ENCODE measurements around the gene TFCP2L1. TPM values are rescaled to one million over a fixed set of nuclear protein-coding genes. Genes with fewer than 3 reads are reported as not detected.

Gene TFCP2L1
- polyA plus RNA-seq, 2 donors: 4.3 to 8.6 TPM

GRCh38 chr2:121239969-121240368, 45.0 kb downstream of the TFCP2L1 start:
- Histone ChIP-seq H3K4me1 (ENCODE audit: control insufficient read depth in 2 of 2, insufficient read depth in 2 of 2, low read length in 1 of 2) (no peaks in the 10 kb centered on the region), H3K27me3 (ENCODE audit: control insufficient read depth in 1 of 2, insufficient read depth in 2 of 2, low read length in 2 of 2) (no peaks in the 10 kb centered on the region), H3K4me3 (ENCODE audit: low read depth in 1 of 2, low read length in 2 of 2) (no peak overlapping the region), H3K36me3 (ENCODE audit: control insufficient read depth in 2 of 2, insufficient read depth in 2 of 2, low read length in 1 of 2) (peaks cover 0 to 27% of the 10 kb centered on the region in 2 donors), H3K27ac (ENCODE audit: low read depth in 2 of 2, low read length in 1 of 2) (no peak overlapping the region), H3K9me3 (ENCODE audit: control insufficient read depth in 2 of 2, insufficient read depth in 1 of 2, low read depth in 1 of 2, low read length in 1 of 2) (no peaks in the 10 kb centered on the region)
- 78 to 79% methylated on average over 5 of the region's 5 CpGs for WGBS, 2 donors

- no peaks in the 10 kb centered on the region for H3K4me1 ChIP-seq (ENCODE audit: control insufficient read depth in 2 of 2, insufficient read depth in 2 of 2, low read length in 1 of 2)
- H3K36me3 ChIP-seq (ENCODE audit: control insufficient read depth in 2 of 2, insufficient read depth in 2 of 2, low read length in 1 of 2): peaks cover 0 to 27% of the 10 kb centered on the region in 2 donors
- H3K27me3 ChIP-seq (ENCODE audit: control insufficient read depth in 1 of 2, insufficient read depth in 2 of 2, low read length in 2 of 2): no peaks in the 10 kb centered on the region
- H3K4me3 ChIP-seq (ENCODE audit: low read depth in 1 of 2, low read length in 2 of 2): no peak overlapping the region
- no peaks in the 10 kb centered on the region for H3K9me3 ChIP-seq (ENCODE audit: control insufficient read depth in 2 of 2, insufficient read depth in 1 of 2, low read depth in 1 of 2, low read length in 1 of 2)
- no peak overlapping the region for H3K27ac ChIP-seq (ENCODE audit: low read depth in 2 of 2, low read length in 1 of 2)
- WGBS, 2 donors: 93 to 94% methylated on average over 15 of the region's 15 CpGs
These were observed 45.5 kb downstream of the TFCP2L1 start for GRCh38 chr2:121239471-121239870.

GRCh38 chr2:121238828-121239227, 46.2 kb downstream of the TFCP2L1 start:
- Histone ChIP-seq H3K27me3 (ENCODE audit: control insufficient read depth in 1 of 2, insufficient read depth in 2 of 2, low read length in 2 of 2) (no peaks in the 10 kb centered on the region), H3K36me3 (ENCODE audit: control insufficient read depth in 2 of 2, insufficient read depth in 2 of 2, low read length in 1 of 2) (peaks cover 0 to 25% of the 10 kb centered on the region in 2 donors), H3K27ac (ENCODE audit: low read depth in 2 of 2, low read length in 1 of 2) (no peak overlapping the region), H3K4me3 (ENCODE audit: low read depth in 1 of 2, low read length in 2 of 2) (no peak overlapping the region), H3K4me1 (ENCODE audit: control insufficient read depth in 2 of 2, insufficient read depth in 2 of 2, low read length in 1 of 2) (no peaks in the 10 kb centered on the region), H3K9me3 (ENCODE audit: control insufficient read depth in 2 of 2, insufficient read depth in 1 of 2, low read depth in 1 of 2, low read length in 1 of 2) (no peaks in the 10 kb centered on the region)
- 86 to 87% methylated on average over 4 of the region's 4 CpGs for WGBS, 2 donors

DNA sequence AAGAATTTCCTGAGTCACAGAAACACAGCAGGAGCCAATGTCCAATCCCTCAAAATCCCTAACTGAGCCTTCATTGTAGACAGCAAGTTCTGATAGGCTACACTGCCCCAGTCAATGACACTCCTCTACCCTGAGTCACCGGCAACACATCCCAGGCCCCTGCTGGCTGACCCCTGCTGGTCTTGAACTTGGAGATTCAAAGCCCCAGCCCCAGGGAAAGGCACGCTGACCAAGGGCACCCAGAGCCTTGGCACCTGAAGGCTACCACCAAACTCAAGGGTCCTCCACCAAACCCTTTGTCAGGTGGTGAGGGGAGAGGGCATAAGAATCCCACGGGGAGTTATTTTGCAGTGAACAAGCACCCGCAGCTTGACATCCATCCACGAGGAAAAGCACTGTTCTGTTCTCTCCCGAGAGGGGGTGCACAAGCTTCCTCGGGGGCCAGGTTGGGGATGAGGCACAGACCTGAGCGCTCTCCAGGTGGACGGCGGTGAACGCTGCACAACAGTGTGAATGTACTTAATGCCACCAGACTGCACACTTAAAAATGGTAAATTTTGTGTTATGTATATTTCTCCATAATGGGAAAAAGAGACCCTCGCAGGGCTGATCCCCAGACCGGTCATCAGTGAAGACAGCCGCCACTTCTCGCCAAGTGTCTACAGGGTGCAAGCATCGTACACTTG, 46.9 kb downstream of the TFCP2L1 start:
- no peaks in the 10 kb centered on the region for H3K9me3 ChIP-seq (ENCODE audit: control insufficient read depth in 2 of 2, insufficient read depth in 1 of 2, low read depth in 1 of 2, low read length in 1 of 2)
- H3K4me1 ChIP-seq (ENCODE audit: control insufficient read depth in 2 of 2, insufficient read depth in 2 of 2, low read length in 1 of 2): no peaks in the 10 kb centered on the region
- H3K27ac ChIP-seq (ENCODE audit: low read depth in 2 of 2, low read length in 1 of 2): no peak overlapping the region
- no peak overlapping the region for H3K4me3 ChIP-seq (ENCODE audit: low read depth in 1 of 2, low read length in 2 of 2)
- WGBS, 2 donors: 91% methylated on average over 16 of the region's 16 CpGs
- no peaks in the 10 kb centered on the region for H3K27me3 ChIP-seq (ENCODE audit: control insufficient read depth in 1 of 2, insufficient read depth in 2 of 2, low read length in 2 of 2)
- H3K36me3 ChIP-seq (ENCODE audit: control insufficient read depth in 2 of 2, insufficient read depth in 2 of 2, low read length in 1 of 2): peaks cover 0 to 26% of the 10 kb centered on the region in 2 donors

- no peaks in the 10 kb centered on the region for H3K4me1 ChIP-seq (ENCODE audit: control insufficient read depth in 2 of 2, insufficient read depth in 2 of 2, low read length in 1 of 2)
- no peaks in the 10 kb centered on the region for H3K9me3 ChIP-seq (ENCODE audit: control insufficient read depth in 2 of 2, insufficient read depth in 1 of 2, low read depth in 1 of 2, low read length in 1 of 2)
- H3K4me3 ChIP-seq (ENCODE audit: low read depth in 1 of 2, low read length in 2 of 2): no peak overlapping the region
- H3K27me3 ChIP-seq (ENCODE audit: control insufficient read depth in 1 of 2, insufficient read depth in 2 of 2, low read length in 2 of 2): no peaks in the 10 kb centered on the region
- H3K36me3 ChIP-seq (ENCODE audit: control insufficient read depth in 2 of 2, insufficient read depth in 2 of 2, low read length in 1 of 2): peaks cover 0 to 24% of the 10 kb centered on the region in 2 donors
- no peak overlapping the region for H3K27ac ChIP-seq (ENCODE audit: low read depth in 2 of 2, low read length in 1 of 2)
- 81 to 86% methylated on average over 20 of the region's 20 CpGs for WGBS, 2 donors
These were observed 47.5 kb downstream of the TFCP2L1 start for GRCh38 chr2:121237336-121237979.

- Histone ChIP-seq H3K27ac (ENCODE audit: low read depth in 2 of 2, low read length in 1 of 2) (no peak overlapping the region), H3K36me3 (ENCODE audit: control insufficient read depth in 2 of 2, insufficient read depth in 2 of 2, low read length in 1 of 2) (peaks cover 0 to 27% of the 10 kb centered on the region in 2 donors), H3K4me1 (ENCODE audit: control insufficient read depth in 2 of 2, insufficient read depth in 2 of 2, low read length in 1 of 2) (no peaks in the 10 kb centered on the region), H3K27me3 (ENCODE audit: control insufficient read depth in 1 of 2, insufficient read depth in 2 of 2, low read length in 2 of 2) (no peaks in the 10 kb centered on the region), H3K9me3 (ENCODE audit: control insufficient read depth in 2 of 2, insufficient read depth in 1 of 2, low read depth in 1 of 2, low read length in 1 of 2) (no peaks in the 10 kb centered on the region), H3K4me3 (ENCODE audit: low read depth in 1 of 2, low read length in 2 of 2) (no peak overlapping the region)
- WGBS, 2 donors: 90 to 93% methylated on average over 10 of the region's 10 CpGs
These were observed 48.3 kb downstream of the TFCP2L1 start for GRCh38 chr2:121236650-121237180.

DNA sequence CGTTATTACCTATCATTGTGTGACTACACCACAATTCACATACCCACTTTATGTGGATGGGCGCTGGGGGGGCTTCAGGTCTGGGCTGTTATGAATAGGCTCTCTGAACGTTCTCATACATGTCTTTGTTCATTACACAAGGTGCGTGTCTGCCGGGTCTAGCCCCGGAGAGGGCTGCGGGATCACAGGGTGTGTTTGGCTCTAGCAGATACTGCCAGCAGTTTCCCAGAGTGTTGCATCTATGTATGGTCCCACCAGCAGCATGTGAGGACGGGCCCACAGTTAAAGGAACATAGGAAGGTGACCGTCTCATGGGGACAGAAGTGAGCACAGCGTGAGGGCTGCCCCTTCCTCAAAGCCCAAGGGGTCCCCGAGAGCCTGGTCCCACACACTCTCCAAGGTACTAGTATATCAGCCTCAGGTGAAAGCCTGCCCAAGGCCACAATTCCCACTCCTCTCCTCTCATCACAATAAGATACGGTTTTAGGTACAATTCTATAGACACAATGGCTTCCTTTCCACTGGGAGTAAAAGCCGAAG, 48.8 kb downstream of the TFCP2L1 start:
- Histone ChIP-seq H3K27ac (ENCODE audit: low read depth in 2 of 2, low read length in 1 of 2) (no peak overlapping the region), H3K36me3 (ENCODE audit: control insufficient read depth in 2 of 2, insufficient read depth in 2 of 2, low read length in 1 of 2) (peaks cover 0 to 32% of the 10 kb centered on the region in 2 donors), H3K9me3 (ENCODE audit: control insufficient read depth in 2 of 2, insufficient read depth in 1 of 2, low read depth in 1 of 2, low read length in 1 of 2) (no peaks in the 10 kb centered on the region), H3K4me3 (ENCODE audit: low read depth in 1 of 2, low read length in 2 of 2) (no peak overlapping the region), H3K27me3 (ENCODE audit: control insufficient read depth in 1 of 2, insufficient read depth in 2 of 2, low read length in 2 of 2) (no peaks in the 10 kb centered on the region), H3K4me1 (ENCODE audit: control insufficient read depth in 2 of 2, insufficient read depth in 2 of 2, low read length in 1 of 2) (no peaks in the 10 kb centered on the region)
- 91 to 92% methylated on average over 13 of the region's 13 CpGs for WGBS, 2 donors

- H3K27me3 ChIP-seq (ENCODE audit: control insufficient read depth in 1 of 2, insufficient read depth in 2 of 2, low read length in 2 of 2): no peaks in the 10 kb centered on the region
- peaks cover 0 to 30% of the 10 kb centered on the region in 2 donors for H3K36me3 ChIP-seq (ENCODE audit: control insufficient read depth in 2 of 2, insufficient read depth in 2 of 2, low read length in 1 of 2)
- no peak overlapping the region for H3K27ac ChIP-seq (ENCODE audit: low read depth in 2 of 2, low read length in 1 of 2)
- no peaks in the 10 kb centered on the region for H3K9me3 ChIP-seq (ENCODE audit: control insufficient read depth in 2 of 2, insufficient read depth in 1 of 2, low read depth in 1 of 2, low read length in 1 of 2)
- no peak overlapping the region for H3K4me3 ChIP-seq (ENCODE audit: low read depth in 1 of 2, low read length in 2 of 2)
- 77 to 85% methylated on average over 2 of the region's 2 CpGs for WGBS, 2 donors
- H3K4me1 ChIP-seq (ENCODE audit: control insufficient read depth in 2 of 2, insufficient read depth in 2 of 2, low read length in 1 of 2): no peaks in the 10 kb centered on the region
These were observed 49.5 kb downstream of the TFCP2L1 start for GRCh38 chr2:121235542-121235941.

GRCh38 chr2:121234791-121235190, 50.2 kb downstream of the TFCP2L1 start:
- WGBS, 2 donors: 75 to 82% methylated on average over 8 to 9 of the region's 9 CpGs
- Histone ChIP-seq H3K4me3 (ENCODE audit: low read depth in 1 of 2, low read length in 2 of 2) (no peak overlapping the region), H3K4me1 (ENCODE audit: control insufficient read depth in 2 of 2, insufficient read depth in 2 of 2, low read length in 1 of 2) (no peaks in the 10 kb centered on the region), H3K9me3 (ENCODE audit: control insufficient read depth in 2 of 2, insufficient read depth in 1 of 2, low read depth in 1 of 2, low read length in 1 of 2) (no peaks in the 10 kb centered on the region), H3K27me3 (ENCODE audit: control insufficient read depth in 1 of 2, insufficient read depth in 2 of 2, low read length in 2 of 2) (no peaks in the 10 kb centered on the region), H3K27ac (ENCODE audit: low read depth in 2 of 2, low read length in 1 of 2) (no peak overlapping the region), H3K36me3 (ENCODE audit: control insufficient read depth in 2 of 2, insufficient read depth in 2 of 2, low read length in 1 of 2) (peaks cover 0 to 28% of the 10 kb centered on the region in 2 donors)

All from esophagus (tissue), 2 donors.